HL-60/S4 (cell line): ENCODE data around the gene PHACTR2.
"Not testable (repeated sequence)": the region's sequence is repeated elsewhere in the genome, so short reads cannot be mapped to it uniquely, and the experiment has no call there.

Experiments used
- in situ Hi-C: fragments of 300-500 bp; cut with MboI; formaldehyde crosslinking; loops from 2 replicates; pipeline ENCODE4 v1.14.3; 2022; ENCODE audit warnings: low sequenced_read_pairs

PHACTR2 gene

GRCh38 chr6:143851706-143852105 lies 173.9 kb downstream of the PHACTR2 start:
- in situ Hi-C loops = not testable (repeated sequence)

DNA sequence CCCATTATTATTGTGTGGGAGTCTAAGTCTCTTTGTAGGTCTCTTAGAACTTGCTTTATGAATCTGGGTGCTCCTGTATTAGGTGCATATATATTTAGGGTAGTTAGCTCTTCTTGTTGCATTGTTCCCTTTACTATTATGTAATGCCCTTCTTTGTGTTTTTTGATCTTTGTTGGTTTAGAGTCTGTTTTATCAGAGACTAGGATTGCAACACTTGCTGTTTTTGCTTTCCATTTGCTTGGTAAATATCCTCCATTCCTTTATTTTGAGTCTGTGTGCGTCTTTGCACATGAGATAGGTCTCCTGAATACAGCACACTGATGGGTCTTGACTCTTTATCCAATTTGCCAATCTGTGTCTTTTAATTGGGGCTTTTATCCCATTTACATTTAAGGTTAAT lies 177.3 kb downstream of the PHACTR2 start:
- in situ Hi-C loops = not testable (repeated sequence)

GRCh38 chr6:143856762-143857161 lies 179.0 kb downstream of the PHACTR2 start:
- in situ Hi-C loops = not testable (repeated sequence)

DNA sequence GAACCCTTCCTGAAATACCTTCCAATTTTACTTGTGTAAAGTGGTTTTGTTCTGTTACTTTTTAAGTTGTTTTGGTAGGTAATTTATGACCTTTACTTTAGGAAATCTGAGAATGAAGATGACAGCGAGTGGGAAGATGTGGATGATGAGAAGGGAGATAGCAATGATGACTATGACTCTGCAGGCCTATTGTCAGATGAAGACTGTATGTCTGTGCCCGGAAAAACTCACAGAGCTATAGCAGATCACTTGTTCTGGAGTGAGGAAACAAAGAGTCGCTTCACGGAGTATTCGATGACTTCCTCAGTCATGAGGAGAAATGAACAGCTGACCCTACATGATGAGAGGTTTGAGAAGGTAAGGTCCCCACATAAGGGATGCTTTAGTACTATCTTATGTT lies 179.9 kb downstream of the PHACTR2 start:
- in situ Hi-C loops = no loop called here

DNA sequence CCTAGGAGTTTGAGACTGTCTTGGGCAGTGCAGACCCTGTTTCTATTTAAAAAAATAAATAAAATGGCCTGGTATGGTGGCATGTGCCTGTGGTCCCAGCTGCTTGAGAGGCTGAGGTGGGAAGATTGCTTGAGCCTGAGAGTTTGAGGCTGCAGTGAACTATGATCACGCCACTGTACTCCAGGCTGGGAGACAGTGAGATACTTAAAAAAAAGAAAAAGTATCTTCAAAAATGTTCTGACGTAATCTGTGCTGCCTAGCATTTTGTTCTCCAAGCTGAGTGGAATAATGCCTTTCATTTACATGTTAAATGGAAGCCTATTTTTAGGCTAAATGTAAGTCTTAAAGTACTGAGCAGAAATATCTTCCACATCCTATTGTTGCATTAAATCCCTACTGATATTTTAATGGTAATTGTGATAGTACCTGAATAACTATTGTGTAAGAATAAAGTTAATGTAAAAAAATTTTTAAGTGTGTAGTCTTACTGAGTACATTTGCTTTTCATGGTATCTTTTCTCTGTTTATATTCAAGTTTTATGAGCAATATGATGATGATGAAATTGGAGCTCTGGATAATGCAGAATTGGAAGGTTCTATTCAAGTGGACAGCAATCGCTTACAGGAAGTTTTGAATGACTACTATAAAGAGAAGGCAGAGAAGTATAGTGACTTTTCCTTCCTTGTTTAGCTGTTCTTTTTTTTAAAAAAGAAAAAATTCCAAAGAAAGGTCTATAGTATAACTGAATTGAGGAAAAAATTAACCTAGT lies 182.3 kb downstream of the PHACTR2 start:
- in situ Hi-C loops = no loop called here

DNA sequence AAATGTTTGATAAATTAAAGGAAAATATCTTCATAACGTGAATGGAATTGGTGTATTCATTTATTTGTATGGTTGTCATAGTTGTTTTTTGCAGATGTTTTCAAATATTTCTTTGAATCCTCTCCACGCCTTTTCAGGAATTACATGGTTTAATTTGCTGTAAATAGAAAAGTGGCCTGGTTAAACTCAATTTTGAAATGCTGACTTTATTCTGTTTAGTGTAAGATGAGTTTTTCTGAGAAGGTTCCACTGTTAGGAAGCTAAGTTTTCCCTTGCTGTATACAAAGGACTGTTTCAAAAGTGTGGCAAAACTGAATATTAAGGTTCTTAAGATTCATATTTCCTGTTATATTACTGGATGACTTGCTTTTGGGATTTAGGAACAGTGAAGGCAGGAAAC lies 186.0 kb downstream of the PHACTR2 start:
- in situ Hi-C loops = no loop called here

GRCh38 chr6:143864234-143864633 lies 186.5 kb downstream of the PHACTR2 start, which contains the start of gene ZC2HC1B:
Gene ZC2HC1B (plus strand): TSS chr6:143864474. CDS start chr6:143864540, 66 bp downstream.
- in situ Hi-C loops = no loop called here

GRCh38 chr6:143867236-143867635 lies 189.5 kb downstream of the PHACTR2 start:
- in situ Hi-C loops = no loop called here

GRCh38 chr6:143868808-143869207 lies 191.0 kb downstream of the PHACTR2 start:
- in situ Hi-C loops = not testable (repeated sequence)

DNA sequence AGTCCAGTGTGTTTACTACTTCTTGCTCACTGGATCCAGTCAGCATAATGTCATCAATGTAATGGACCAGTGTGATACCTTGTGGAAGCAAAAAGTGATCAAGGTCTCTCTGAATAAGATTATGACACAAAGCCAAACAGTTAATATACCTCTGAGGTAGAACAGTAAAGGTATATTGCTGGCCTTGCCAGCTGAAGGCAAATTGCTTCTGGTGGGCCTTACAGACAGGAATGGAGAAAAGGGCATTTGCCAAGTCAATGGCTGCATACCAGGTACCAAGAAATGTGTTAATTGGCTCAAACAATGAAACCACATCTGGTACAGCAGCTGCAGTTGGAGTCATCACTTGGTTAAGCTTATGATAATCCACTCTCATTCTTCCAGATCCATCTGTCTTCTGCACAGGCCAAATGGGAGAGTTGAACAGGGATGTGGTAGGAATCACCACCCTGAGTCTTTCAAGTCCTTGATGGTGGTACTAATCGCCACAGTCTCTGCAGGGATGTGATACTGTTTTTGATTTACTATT lies 193.5 kb downstream of the PHACTR2 start:
- in situ Hi-C loops = not testable (repeated sequence)

DNA sequence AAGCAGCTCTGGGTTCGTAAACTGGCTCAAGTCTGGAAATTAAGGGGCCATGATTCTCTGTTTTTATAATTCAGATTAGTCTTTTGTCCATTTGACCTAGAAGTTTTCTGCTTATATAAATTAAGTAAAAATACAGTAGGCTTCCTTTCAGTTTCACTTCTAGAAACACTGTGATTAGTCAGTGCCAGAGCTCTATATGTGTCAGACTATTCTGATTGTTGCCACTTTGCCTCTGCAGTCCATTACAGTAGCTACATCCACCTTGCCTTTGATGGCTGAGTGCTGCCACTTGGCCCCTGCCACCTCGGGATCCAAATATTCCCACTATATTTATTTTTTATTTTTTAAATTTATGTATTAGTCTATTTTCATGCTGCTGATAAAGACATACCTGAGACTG lies 194.4 kb downstream of the PHACTR2 start:
- in situ Hi-C loops = no loop called here

DNA sequence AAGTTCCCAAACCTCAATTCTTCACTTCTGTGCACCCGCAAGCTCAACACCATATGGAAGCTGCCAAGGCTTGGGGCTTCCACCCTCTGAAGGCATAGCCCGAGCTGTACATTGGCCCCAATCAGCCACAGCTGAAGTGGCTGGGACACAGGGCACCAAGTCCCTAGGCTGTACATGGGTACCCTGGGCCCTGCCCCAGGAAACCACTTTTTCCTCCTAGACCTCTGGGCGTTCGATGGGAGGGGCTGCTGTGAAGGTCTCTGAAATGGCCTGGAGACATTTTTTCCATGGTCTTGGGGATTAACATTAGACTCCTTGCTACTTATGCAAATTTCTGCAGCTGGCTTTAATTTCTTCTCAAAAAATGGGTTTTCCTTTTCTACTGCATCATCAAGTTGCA lies 195.8 kb downstream of the PHACTR2 start:
- in situ Hi-C loops = not testable (repeated sequence)

DNA sequence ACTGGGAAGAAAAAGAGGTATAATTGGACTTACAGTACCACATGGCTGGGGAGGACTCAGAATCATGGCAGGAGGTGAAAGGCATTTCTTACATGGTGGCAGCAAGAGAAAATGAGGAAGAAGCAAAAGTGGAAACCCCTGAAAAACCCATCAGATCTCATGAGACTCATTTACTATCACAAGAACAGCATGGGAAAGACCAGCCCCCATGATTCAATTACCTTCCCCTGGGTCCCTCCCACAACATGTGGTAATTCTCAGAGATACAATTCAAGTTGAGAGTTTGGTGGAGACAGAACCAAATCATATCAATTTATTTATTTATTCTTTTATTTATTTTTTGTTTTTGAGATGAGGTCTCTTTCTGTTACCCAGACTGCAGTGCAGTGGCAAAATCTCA lies 196.7 kb downstream of the PHACTR2 start:
- in situ Hi-C loops = not testable (repeated sequence)

- in situ Hi-C loops = no loop called here
These were observed 200.0 kb downstream of the PHACTR2 start for GRCh38 chr6:143877584-143878271.

- in situ Hi-C loops = no loop called here
These were observed 200.6 kb downstream of the PHACTR2 start for GRCh38 chr6:143878272-143878760.

DNA sequence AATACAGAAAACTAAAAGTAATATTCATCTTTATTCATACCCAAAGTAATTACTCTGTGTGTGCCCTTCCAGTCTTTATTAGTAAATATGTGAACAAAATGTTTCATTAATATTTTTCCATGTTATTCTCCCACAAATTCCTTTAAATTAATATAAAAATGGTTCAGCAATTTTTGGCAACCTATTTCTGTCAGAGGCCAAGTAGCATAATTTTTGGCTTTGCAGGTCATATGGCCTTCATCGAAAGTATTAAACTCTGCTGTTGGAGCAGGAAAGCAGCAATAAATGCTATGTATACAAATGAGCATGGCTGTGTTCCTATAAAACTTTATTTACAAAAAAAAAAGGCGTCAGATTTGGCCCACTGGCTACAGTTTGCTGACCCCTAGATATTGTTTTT lies 202.6 kb downstream of the PHACTR2 start:
- in situ Hi-C loops = no loop called here
